ENCODE results near the gene ZNF629. TPM values are rescaled to one million over a fixed set of nuclear protein-coding genes. Genes with fewer than 3 reads are reported as not detected.
"Not testable (repeated sequence)": the region's sequence is repeated elsewhere in the genome, so short reads cannot be mapped to it uniquely, and the experiment has no call there.

The ZNF629 gene
- polyA plus RNA-seq (2012; ENCODE audit: missing spikeins): 0.30 TPM

- DNase-seq (ENCODE audit: insufficient read length): no peak
- TF ChIP-seq POLR2A (IDR thresholded peaks at IDR 0.05; ENCODE audit: low read depth, low read length): no peak
- TF ChIP-seq TAF1 (IDR thresholded peaks at IDR 0.05; ENCODE audit: borderline replicate concordance, low read depth, low read length): no peak
- no peak for TF ChIP-seq POLR2AphosphoS5 (IDR thresholded peaks at IDR 0.05; ENCODE audit: low read depth, low read length)
- no peak for FAIRE-seq
Observed at GRCh38 chr16:30786936-30787612, at the start of gene ZNF629. TSS of gene ZNF629 (minus strand) at chr16:30787205. CDS start at chr16:30784482, 2,723 bp downstream.

GRCh38 chr16:30834130-30834740, 47.2 kb upstream of the ZNF629 start:
- no peak for TF ChIP-seq POLR2AphosphoS5 (IDR thresholded peaks at IDR 0.05; ENCODE audit: low read depth, low read length)
- no peak for TF ChIP-seq POLR2A (IDR thresholded peaks at IDR 0.05; ENCODE audit: low read depth, low read length)
- no peak for TF ChIP-seq TAF1 (IDR thresholded peaks at IDR 0.05; ENCODE audit: borderline replicate concordance, low read depth, low read length)
- DNase-seq (ENCODE audit: insufficient read length) (no peak), FAIRE-seq (no peak)

DNA sequence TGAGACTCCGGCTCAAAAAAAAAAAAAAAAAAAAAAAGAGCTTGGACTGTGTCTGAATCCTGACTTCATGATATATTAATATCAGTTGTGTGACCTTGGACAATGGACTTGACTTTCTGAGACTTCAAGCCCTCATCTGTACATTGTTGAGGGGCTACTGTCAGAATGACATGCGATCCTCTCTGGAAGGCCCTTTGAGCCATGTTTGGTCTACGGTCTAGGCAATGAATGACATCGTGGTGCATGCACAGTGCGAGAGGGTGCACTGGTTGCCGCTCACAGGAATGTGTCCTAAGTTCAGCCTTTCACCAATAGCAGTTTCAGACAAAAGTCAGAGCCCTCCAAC, 43.0 kb upstream of the ZNF629 start:
- TF ChIP-seq POLR2A (IDR thresholded peaks at IDR 0.05; ENCODE audit: low read depth, low read length) (no peak), TAF1 (IDR thresholded peaks at IDR 0.05; ENCODE audit: borderline replicate concordance, low read depth, low read length) (no peak), POLR2AphosphoS5 (IDR thresholded peaks at IDR 0.05; ENCODE audit: low read depth, low read length) (no peak)
- FAIRE-seq (no peak), DNase-seq (ENCODE audit: insufficient read length) (no peak)

DNA sequence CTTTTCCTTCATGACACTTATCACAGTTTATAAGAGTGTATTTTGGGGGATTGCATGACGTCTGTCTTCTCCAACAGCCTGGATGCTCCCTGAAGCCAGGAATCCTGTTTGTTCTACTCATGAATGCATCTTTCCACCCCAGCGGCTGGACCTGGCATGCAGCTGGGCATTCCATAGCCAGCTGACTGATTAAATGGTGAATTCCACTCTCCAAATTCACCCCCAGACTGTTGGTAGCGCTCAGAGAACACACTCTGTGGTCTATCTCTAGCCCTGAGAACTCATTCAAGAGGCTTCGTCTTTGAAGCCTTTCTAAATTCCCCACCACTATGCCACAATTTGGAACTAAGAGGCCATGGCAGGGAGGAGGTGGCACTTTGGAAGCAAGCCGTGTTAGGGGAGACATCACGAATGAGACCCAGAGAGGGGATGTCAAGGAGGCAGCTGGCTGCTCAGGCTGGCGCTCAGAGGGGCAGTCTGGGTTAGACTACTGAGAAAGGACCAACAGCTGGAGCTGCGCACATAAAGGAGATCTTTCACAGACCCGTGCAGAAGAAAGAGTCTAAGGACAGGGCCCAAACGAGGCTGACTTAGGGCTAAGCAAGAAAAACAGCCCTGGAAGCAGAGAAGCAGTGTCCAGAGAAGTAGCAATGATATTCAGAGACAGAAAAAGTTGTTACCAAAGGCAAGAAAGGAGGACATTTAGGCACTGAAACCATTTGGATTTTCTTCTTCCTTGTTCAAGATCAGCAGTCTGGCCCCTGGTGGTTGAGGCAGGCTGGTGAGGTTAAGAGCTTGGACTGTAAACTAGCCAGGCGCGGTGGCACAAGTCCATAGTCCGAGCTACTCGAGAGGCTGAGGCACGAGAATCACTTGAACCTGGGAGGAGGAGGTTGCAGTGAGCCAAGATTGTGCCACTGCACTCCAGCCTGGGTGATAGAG, 42.4 kb upstream of the ZNF629 start:
- no peak for FAIRE-seq
- TF ChIP-seq POLR2A (IDR thresholded peaks at IDR 0.05; ENCODE audit: low read depth, low read length): no peak
- no peak for TF ChIP-seq TAF1 (IDR thresholded peaks at IDR 0.05; ENCODE audit: borderline replicate concordance, low read depth, low read length)
- no peak for TF ChIP-seq POLR2AphosphoS5 (IDR thresholded peaks at IDR 0.05; ENCODE audit: low read depth, low read length)
- no peak for DNase-seq (ENCODE audit: insufficient read length)

- TF ChIP-seq TAF1 (IDR thresholded peaks at IDR 0.05; ENCODE audit: borderline replicate concordance, low read depth, low read length) (no peak), POLR2A (IDR thresholded peaks at IDR 0.05; ENCODE audit: low read depth, low read length) (no peak), POLR2AphosphoS5 (IDR thresholded peaks at IDR 0.05; ENCODE audit: low read depth, low read length) (no peak)
- FAIRE-seq (no peak), DNase-seq (ENCODE audit: insufficient read length) (no peak)
Observed at GRCh38 chr16:30821891-30822290, 34.9 kb upstream of the ZNF629 start.

GRCh38 chr16:30821441-30821840, 34.4 kb upstream of the ZNF629 start:
- not testable (repeated sequence) for FAIRE-seq; DNase-seq (ENCODE audit: insufficient read length)

- FAIRE-seq: no peak
- TF ChIP-seq POLR2AphosphoS5 (IDR thresholded peaks at IDR 0.05; ENCODE audit: low read depth, low read length) (no peak), POLR2A (IDR thresholded peaks at IDR 0.05; ENCODE audit: low read depth, low read length) (no peak), TAF1 (IDR thresholded peaks at IDR 0.05; ENCODE audit: borderline replicate concordance, low read depth, low read length) (no peak)
- no peak for DNase-seq (ENCODE audit: insufficient read length)
Observed at GRCh38 chr16:30820952-30821421, 34.0 kb upstream of the ZNF629 start.

DNA sequence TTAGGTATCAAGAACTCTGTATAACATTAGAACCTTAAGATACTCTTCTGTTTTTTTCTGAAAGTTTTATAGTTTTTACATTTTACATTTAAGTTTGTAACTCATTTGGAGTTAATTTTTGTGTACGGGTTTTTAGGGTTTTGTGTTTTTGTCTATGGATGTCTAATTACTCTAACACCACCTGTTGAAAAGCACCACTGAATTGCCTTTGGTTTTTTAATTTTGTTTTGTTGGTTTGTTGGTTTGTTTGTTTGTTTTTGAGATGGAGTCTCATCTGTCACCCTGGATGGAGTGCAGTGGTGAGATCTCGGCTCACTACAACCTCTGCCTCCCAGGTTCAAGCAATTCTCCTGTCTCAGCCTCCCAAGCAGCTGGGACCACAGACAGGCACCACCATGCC, 29.8 kb upstream of the ZNF629 start:
- TF ChIP-seq POLR2A (IDR thresholded peaks at IDR 0.05; ENCODE audit: low read depth, low read length) (no peak), POLR2AphosphoS5 (IDR thresholded peaks at IDR 0.05; ENCODE audit: low read depth, low read length) (no peak), TAF1 (IDR thresholded peaks at IDR 0.05; ENCODE audit: borderline replicate concordance, low read depth, low read length) (no peak)
- DNase-seq (ENCODE audit: insufficient read length) (no peak), FAIRE-seq (no peak)

- DNase-seq (ENCODE audit: insufficient read length) (no peak), FAIRE-seq (no peak)
- TF ChIP-seq TAF1 (IDR thresholded peaks at IDR 0.05; ENCODE audit: borderline replicate concordance, low read depth, low read length) (no peak), POLR2A (IDR thresholded peaks at IDR 0.05; ENCODE audit: low read depth, low read length) (no peak), POLR2AphosphoS5 (IDR thresholded peaks at IDR 0.05; ENCODE audit: low read depth, low read length) (no peak)
Observed at GRCh38 chr16:30813821-30814189, 26.8 kb upstream of the ZNF629 start.

- FAIRE-seq; DNase-seq (ENCODE audit: insufficient read length): not testable (repeated sequence)
Observed at GRCh38 chr16:30809675-30810074, 22.7 kb upstream of the ZNF629 start.

GRCh38 chr16:30808890-30809426, 22.0 kb upstream of the ZNF629 start:
- FAIRE-seq; DNase-seq (ENCODE audit: insufficient read length): not testable (repeated sequence)

- no peak for TF ChIP-seq POLR2AphosphoS5 (IDR thresholded peaks at IDR 0.05; ENCODE audit: low read depth, low read length)
- TF ChIP-seq TAF1 (IDR thresholded peaks at IDR 0.05; ENCODE audit: borderline replicate concordance, low read depth, low read length): no peak
- no peak for TF ChIP-seq POLR2A (IDR thresholded peaks at IDR 0.05; ENCODE audit: low read depth, low read length)
- DNase-seq (ENCODE audit: insufficient read length) (no peak), FAIRE-seq (no peak)
Observed at GRCh38 chr16:30808146-30808545, 21.1 kb upstream of the ZNF629 start.
